ENCODE results near the gene C12orf42.

The C12orf42 gene

GRCh38 chr12:103326190-103326589, 169.6 kb downstream of the C12orf42 start:
- no peak overlapping the region for H3K4me3 ChIP-seq (ENCODE audit: low read length)

GRCh38 chr12:103318566-103318965, 177.2 kb downstream of the C12orf42 start:
- no peaks in the 10 kb centered on the region for H3K4me1 ChIP-seq (ENCODE audit: insufficient read depth, low read length)
- no peak overlapping the region for H3K4me3 ChIP-seq (ENCODE audit: low read length)
- H3K9me3 ChIP-seq (ENCODE audit: insufficient read depth, low read depth, low read length): no peaks in the 10 kb centered on the region
- H3K27me3 ChIP-seq (ENCODE audit: insufficient read depth, low read length): no peaks in the 10 kb centered on the region
- H3K9ac ChIP-seq (ENCODE audit: low read depth, low read length): no peak overlapping the region
- H3K27ac ChIP-seq (ENCODE audit: low read length): no peak overlapping the region
- no peaks in the 10 kb centered on the region for H3K36me3 ChIP-seq (ENCODE audit: insufficient read depth, low read depth, low read length)

More at GRCh38 chr12:103326190-103326589, 169.6 kb downstream of the C12orf42 start:
- H3K27me3 ChIP-seq (ENCODE audit: insufficient read depth, low read length): no peaks in the 10 kb centered on the region
- no peaks in the 10 kb centered on the region for H3K4me1 ChIP-seq (ENCODE audit: insufficient read depth, low read length)
- H3K9ac ChIP-seq (ENCODE audit: low read depth, low read length): no peak overlapping the region
- no peaks in the 10 kb centered on the region for H3K9me3 ChIP-seq (ENCODE audit: insufficient read depth, low read depth, low read length)
- H3K36me3 ChIP-seq (ENCODE audit: insufficient read depth, low read depth, low read length): no peaks in the 10 kb centered on the region
- no peak overlapping the region for H3K27ac ChIP-seq (ENCODE audit: low read length)

GRCh38 chr12:103317220-103317619, 178.5 kb downstream of the C12orf42 start:
- Histone ChIP-seq H3K9ac (ENCODE audit: low read depth, low read length) (no peak overlapping the region), H3K4me3 (ENCODE audit: low read length) (no peak overlapping the region), H3K27me3 (ENCODE audit: insufficient read depth, low read length) (0 out of 2 replicates have a peak, but pooled peaks cover under 1% of the 10 kb centered on the region), H3K9me3 (ENCODE audit: insufficient read depth, low read depth, low read length) (no peaks in the 10 kb centered on the region), H3K27ac (ENCODE audit: low read length) (no peak overlapping the region), H3K36me3 (ENCODE audit: insufficient read depth, low read depth, low read length) (no peaks in the 10 kb centered on the region), H3K4me1 (ENCODE audit: insufficient read depth, low read length) (no peaks in the 10 kb centered on the region)

- no peaks in the 10 kb centered on the region for H3K9me3 ChIP-seq (ENCODE audit: insufficient read depth, low read depth, low read length)
- 0 out of 2 replicates have a peak, but pooled peaks cover 5% of the 10 kb centered on the region for H3K27me3 ChIP-seq (ENCODE audit: insufficient read depth, low read length)
- H3K36me3 ChIP-seq (ENCODE audit: insufficient read depth, low read depth, low read length): no peaks in the 10 kb centered on the region
- H3K27ac ChIP-seq (ENCODE audit: low read length): no peak overlapping the region
- no peaks in the 10 kb centered on the region for H3K4me1 ChIP-seq (ENCODE audit: insufficient read depth, low read length)
- H3K4me3 ChIP-seq (ENCODE audit: low read length): no peak overlapping the region
- no peak overlapping the region for H3K9ac ChIP-seq (ENCODE audit: low read depth, low read length)
Observed at GRCh38 chr12:103314786-103315185, 181.0 kb downstream of the C12orf42 start.

- Histone ChIP-seq H3K4me3 (ENCODE audit: low read length) (no peak overlapping the region), H3K9me3 (ENCODE audit: insufficient read depth, low read depth, low read length) (no peaks in the 10 kb centered on the region), H3K4me1 (ENCODE audit: insufficient read depth, low read length) (no peaks in the 10 kb centered on the region), H3K36me3 (ENCODE audit: insufficient read depth, low read depth, low read length) (no peaks in the 10 kb centered on the region), H3K27me3 (ENCODE audit: insufficient read depth, low read length) (0 out of 2 replicates have a peak, but pooled peaks cover 5% of the 10 kb centered on the region), H3K27ac (ENCODE audit: low read length) (no peak overlapping the region), H3K9ac (ENCODE audit: low read depth, low read length) (no peak overlapping the region)
Observed at GRCh38 chr12:103313894-103314293, 181.9 kb downstream of the C12orf42 start.

GRCh38 chr12:103312742-103313354, 182.9 kb downstream of the C12orf42 start:
- H3K27me3 ChIP-seq (ENCODE audit: insufficient read depth, low read length): 0 out of 2 replicates have a peak, but pooled peaks cover 5% of the 10 kb centered on the region
- no peaks in the 10 kb centered on the region for H3K9me3 ChIP-seq (ENCODE audit: insufficient read depth, low read depth, low read length)
- H3K9ac ChIP-seq (ENCODE audit: low read depth, low read length): no peak overlapping the region
- H3K4me3 ChIP-seq (ENCODE audit: low read length): no peak overlapping the region
- H3K36me3 ChIP-seq (ENCODE audit: insufficient read depth, low read depth, low read length): no peaks in the 10 kb centered on the region
- no peak overlapping the region for H3K27ac ChIP-seq (ENCODE audit: low read length)
- no peaks in the 10 kb centered on the region for H3K4me1 ChIP-seq (ENCODE audit: insufficient read depth, low read length)

- no peaks in the 10 kb centered on the region for H3K9me3 ChIP-seq (ENCODE audit: insufficient read depth, low read depth, low read length)
- 0 out of 2 replicates have a peak, but pooled peaks cover 5% of the 10 kb centered on the region for H3K27me3 ChIP-seq (ENCODE audit: insufficient read depth, low read length)
- no peak overlapping the region for H3K9ac ChIP-seq (ENCODE audit: low read depth, low read length)
- no peak overlapping the region for H3K27ac ChIP-seq (ENCODE audit: low read length)
- H3K4me3 ChIP-seq (ENCODE audit: low read length): no peak overlapping the region
- no peaks in the 10 kb centered on the region for H3K36me3 ChIP-seq (ENCODE audit: insufficient read depth, low read depth, low read length)
- no peaks in the 10 kb centered on the region for H3K4me1 ChIP-seq (ENCODE audit: insufficient read depth, low read length)
Observed at GRCh38 chr12:103310546-103311270, 185.1 kb downstream of the C12orf42 start.

GRCh38 chr12:103308396-103308795, 187.4 kb downstream of the C12orf42 start:
- Histone ChIP-seq H3K9me3 (ENCODE audit: insufficient read depth, low read depth, low read length) (no peaks in the 10 kb centered on the region), H3K27me3 (ENCODE audit: insufficient read depth, low read length) (peaks cover 13% of the 10 kb centered on the region; the same call in 1 of the 2 replicates), H3K4me3 (ENCODE audit: low read length) (no peak overlapping the region), H3K36me3 (ENCODE audit: insufficient read depth, low read depth, low read length) (no peaks in the 10 kb centered on the region), H3K9ac (ENCODE audit: low read depth, low read length) (no peak overlapping the region), H3K27ac (ENCODE audit: low read length) (no peak overlapping the region), H3K4me1 (ENCODE audit: insufficient read depth, low read length) (no peaks in the 10 kb centered on the region)

GRCh38 chr12:103303484-103303883, 192.3 kb downstream of the C12orf42 start:
- Histone ChIP-seq H3K27me3 (ENCODE audit: insufficient read depth, low read length) (peaks cover 12% of the 10 kb centered on the region), H3K9me3 (ENCODE audit: insufficient read depth, low read depth, low read length) (no peaks in the 10 kb centered on the region)

GRCh38 chr12:103301642-103302591, 193.9 kb downstream of the C12orf42 start:
- H3K27ac ChIP-seq (ENCODE audit: low read length): no peak overlapping the region
- H3K27me3 ChIP-seq (ENCODE audit: insufficient read depth, low read length): peaks cover 12% of the 10 kb centered on the region
- peak overlapping the region; percentile 63; the same call in 1 of the 2 replicates for H3K9ac ChIP-seq (ENCODE audit: low read depth, low read length)
- no peaks in the 10 kb centered on the region for H3K9me3 ChIP-seq (ENCODE audit: insufficient read depth, low read depth, low read length)
- no peaks in the 10 kb centered on the region for H3K36me3 ChIP-seq (ENCODE audit: insufficient read depth, low read depth, low read length)
- peaks cover 8% of the 10 kb centered on the region; the same call in 1 of the 2 replicates for H3K4me1 ChIP-seq (ENCODE audit: insufficient read depth, low read length)
- H3K4me3 ChIP-seq (ENCODE audit: low read length): peak overlapping the region; percentile 60; the same call in 1 of the 2 replicates

More at GRCh38 chr12:103303484-103303883, 192.3 kb downstream of the C12orf42 start:
- no peaks in the 10 kb centered on the region for H3K36me3 ChIP-seq (ENCODE audit: insufficient read depth, low read depth, low read length)
- H3K9ac ChIP-seq (ENCODE audit: low read depth, low read length): no peak overlapping the region
- peaks cover 8% of the 10 kb centered on the region; the same call in 1 of the 2 replicates for H3K4me1 ChIP-seq (ENCODE audit: insufficient read depth, low read length)
- H3K4me3 ChIP-seq (ENCODE audit: low read length): no peak overlapping the region
- no peak overlapping the region for H3K27ac ChIP-seq (ENCODE audit: low read length)

- H3K27me3 ChIP-seq (ENCODE audit: insufficient read depth, low read length): no peaks in the 10 kb centered on the region
- H3K9me3 ChIP-seq (ENCODE audit: insufficient read depth, low read depth, low read length): peaks cover 7% of the 10 kb centered on the region
- H3K36me3 ChIP-seq (ENCODE audit: insufficient read depth, low read depth, low read length): no peaks in the 10 kb centered on the region
- H3K4me3 ChIP-seq (ENCODE audit: low read length): no peak overlapping the region
- H3K27ac ChIP-seq (ENCODE audit: low read length): no peak overlapping the region
- no peaks in the 10 kb centered on the region for H3K4me1 ChIP-seq (ENCODE audit: insufficient read depth, low read length)
- no peak overlapping the region for H3K9ac ChIP-seq (ENCODE audit: low read depth, low read length)
Observed at GRCh38 chr12:103288016-103288415, 207.8 kb downstream of the C12orf42 start.

All from iPS-20b (cell line).